Posterior vena cava (tissue), 2 donors: Measurements from ENCODE around the gene CPT1C. TPM values are rescaled to one million over a fixed set of nuclear protein-coding genes. Genes with fewer than 3 reads are reported as not detected.

Experiments
- DNase-seq: peaks from one replicate; pipeline ENCODE4 v3.0.0-alpha.2; 2020; ENCODE audit warnings: low spot score
- intact Hi-C, 2 donors: fragments of 100-400 bp; cut with DNase I; formaldehyde crosslinking; loops; one replicate each; pipeline versions ENCODE4 v1.14.1 to v1.14.2; 2022 to 2023
- microRNA-seq, 2 donors: library from miRNA; unstranded; fragments of <30 nt; microRNA quantifications; one replicate each; pipeline ENCODE4 v1.2.0, GENCODE V29; 2020 to 2021; ENCODE audit warnings: borderline microRNAs expressed in 2 of 2
- total RNA-seq, 2 donors: library from RNA; stranded (reverse); fragmentation: NEBNext Ultra II Directional; extraction: Animal tissue kit (Norgen Biotek cat#: 25700); gene quantifications; one replicate each; pipeline ENCODE4 v1.2.1, GENCODE V29; 2021
- donor health status: DM: yes; HTN: yes; CAD: no.
- donor health status: DM: yes; HTN: yes; CAD: no.

Gene CPT1C
- total RNA-seq, 2 donors from 2014 or later = 10.6 to 11.8 TPM

- DNase-seq = no peak
- intact Hi-C loops = no loop called here
These were observed 47.4 kb downstream of the CPT1C start for GRCh38 chr19:49738268-49738667.

GRCh38 chr19:49739098-49739497, 48.2 kb downstream of the CPT1C start:
- DNase-seq = no peak
- intact Hi-C loops = no loop called here

GRCh38 chr19:49739933-49740332, 49.0 kb downstream of the CPT1C start:
- no peak for DNase-seq
- intact Hi-C loops = no loop called here

- DNase-seq = no peak
- intact Hi-C loops = no loop called here
These were observed 50.4 kb downstream of the CPT1C start for GRCh38 chr19:49741210-49741844.

GRCh38 chr19:49744946-49745381, 54.0 kb downstream of the CPT1C start:
- DNase-seq = no peak
- intact Hi-C loops = no loop called here

GRCh38 chr19:49746206-49746958, 55.5 kb downstream of the CPT1C start:
- peak; percentile 89 for DNase-seq
- intact Hi-C loops = no loop called here

GRCh38 chr19:49749055-49749716, 58.3 kb downstream of the CPT1C start:
- DNase-seq = no peak
- intact Hi-C loops = no loop called here

- no peak for DNase-seq
- intact Hi-C loops = no loop called here
These were observed 58.9 kb downstream of the CPT1C start for GRCh38 chr19:49749771-49750170.

GRCh38 chr19:49752701-49753100, 61.8 kb downstream of the CPT1C start:
- intact Hi-C loops = no loop called here

GRCh38 chr19:49755956-49756355, 65.0 kb downstream of the CPT1C start:
- intact Hi-C loops = no loop called here
- DNase-seq = no peak

More at GRCh38 chr19:49752701-49753100, 61.8 kb downstream of the CPT1C start:
- no peak for DNase-seq

GRCh38 chr19:49758292-49758691, 67.4 kb downstream of the CPT1C start:
- DNase-seq = no peak
- intact Hi-C loops = no loop called here

GRCh38 chr19:49761249-49761624, 70.3 kb downstream of the CPT1C start:
- intact Hi-C loops = no loop called here
- no peak for DNase-seq

- intact Hi-C loops = no loop called here
- DNase-seq = peak; percentile 83
These were observed 70.9 kb downstream of the CPT1C start for GRCh38 chr19:49761625-49762311.

- DNase-seq = no peak
- intact Hi-C loops = no loop called here
These were observed 72.3 kb downstream of the CPT1C start, which contains the start of gene TSKS for GRCh38 chr19:49763230-49763629. Gene TSKS (minus strand): TSS chr19:49763306. CDS start chr19:49763247, 59 bp downstream.

Small RNAs within 50 kb of the gene (microRNA-seq; reads per million reads assigned to microRNA genes)
- gene MIR5088 = 0 to 0.26 reads per million in 2 donors

Other genes starting within 250 kb of the CPT1C start
- 1 to 10 TPM; 1.5 to 2.8 TPM for gene SLC17A7, start 249.6 kb upstream of the CPT1C start, total RNA-seq
- 10 to 100 TPM; 34.4 to 36.6 TPM for gene PIH1D1, start 239.3 kb upstream of the CPT1C start, total RNA-seq
- 10 to 100 TPM; 17.3 to 24.2 TPM for gene ALDH16A1, start 237.9 kb upstream of the CPT1C start, total RNA-seq
- gene FLT3LG, start 216.9 kb upstream of the CPT1C start, total RNA-seq = 10 to 100 TPM in 1 of 2 donors, 1 to 10 TPM in 1; 7.3 to 12.0 TPM
- 1,000 to 10,000 TPM; 1,658 to 1,769 TPM for gene RPL13A, start 203.5 kb upstream of the CPT1C start, total RNA-seq
- gene RPS11, start 194.7 kb upstream of the CPT1C start, total RNA-seq = 1,000 to 10,000 TPM; 1,242 to 1,344 TPM
- gene FCGRT, start 178.5 kb upstream of the CPT1C start, total RNA-seq = 100 to 1,000 TPM; 192 to 304 TPM
- gene RCN3, start 163.1 kb upstream of the CPT1C start, total RNA-seq = 100 to 1,000 TPM in 1 of 2 donors, 10 to 100 TPM in 1; 94.0 to 128 TPM
- 10 to 100 TPM; 35.8 to 36.0 TPM for gene NOSIP, start 110.6 kb upstream of the CPT1C start, total RNA-seq
- under 1 TPM; 0.46 to 0.52 TPM for gene PRRG2, start 109.8 kb upstream of the CPT1C start, total RNA-seq
- 10 to 100 TPM; 18.8 to 21.7 TPM for gene PRR12, start 99.9 kb upstream of the CPT1C start, total RNA-seq
- 100 to 1,000 TPM; 124 to 173 TPM for gene RRAS, start 51.0 kb upstream of the CPT1C start, total RNA-seq
- 10 to 100 TPM; 43.5 to 55.1 TPM for gene SCAF1, start 48.9 kb upstream of the CPT1C start, total RNA-seq
- gene IRF3, start 25.3 kb upstream of the CPT1C start, total RNA-seq = 10 to 100 TPM; 40.6 to 50.9 TPM
- 1 to 10 TPM; 8.5 to 9.3 TPM for gene BCL2L12, start 25.2 kb upstream of the CPT1C start, total RNA-seq
- gene PRMT1, start 13.8 kb upstream of the CPT1C start, total RNA-seq = 10 to 100 TPM; 79.1 to 91.5 TPM
- 1 to 10 TPM in 1 of 2 donors, under 1 TPM in 1; 1.00 to 1.0 TPM for gene ADM5, start 1.5 kb upstream of the CPT1C start, total RNA-seq
- 1 to 10 TPM; 2.0 to 2.7 TPM for gene TSKS, start 72.2 kb downstream of the CPT1C start, total RNA-seq
- gene AP2A1, start 75.9 kb downstream of the CPT1C start, total RNA-seq = 10 to 100 TPM; 81.7 to 88.1 TPM
- 10 to 100 TPM in 1 of 2 donors, 1 to 10 TPM in 1; 6.9 to 12.2 TPM for gene FUZ, start 122.2 kb downstream of the CPT1C start, total RNA-seq
- 10 to 100 TPM; 25.6 to 25.9 TPM for gene MED25, start 127.2 kb downstream of the CPT1C start, total RNA-seq
- 10 to 100 TPM; 78.7 to 95.2 TPM for gene PTOV1, start 160.0 kb downstream of the CPT1C start, total RNA-seq
- gene PNKP, start 176.5 kb downstream of the CPT1C start, total RNA-seq = 10 to 100 TPM; 40.5 to 43.4 TPM
- 10 to 100 TPM; 26.5 to 28.9 TPM for gene AKT1S1, start 186.2 kb downstream of the CPT1C start, total RNA-seq
- gene TBC1D17, start 186.6 kb downstream of the CPT1C start, total RNA-seq = 10 to 100 TPM; 28.7 to 36.3 TPM
- gene IL4I1, start 205.8 kb downstream of the CPT1C start, total RNA-seq = 1 to 10 TPM; 1.1 to 1.3 TPM
- 10 to 100 TPM; 18.8 to 37.0 TPM for gene ATF5, start 238.1 kb downstream of the CPT1C start, total RNA-seq
- 10 to 100 TPM; 21.9 to 27.1 TPM for gene NUP62, start 238.4 kb downstream of the CPT1C start, total RNA-seq